Naive B cell (primary cell): ENCODE data around the gene ERC2. TPM values are rescaled to one million over a fixed set of nuclear protein-coding genes. Genes with fewer than 3 reads are reported as not detected.
"Not testable (repeated sequence)": the region's sequence is repeated elsewhere in the genome, so short reads cannot be mapped to it uniquely, and the experiment has no call there.

Source experiments
- ATAC-seq, 2 donors: fragments of 150-1000 bp; cut with Tn5 transposase; 2 replicates each; pipeline ENCODE4 v1.10.0; 2021; ENCODE audit warnings: low read depth in 2 of 2, mild to moderate bottlenecking in 2 of 2, moderate library complexity in 2 of 2
- DNase-seq: peaks from one replicate; pipeline ENCODE4 v3.0.0; 2022
- H3K27ac Mint-ChIP-seq, 6 donors: one replicate each; pipeline ENCODE4 v1.8.0; 2020 to 2022; ENCODE audit warnings: mild to moderate bottlenecking in 6 of 6, mixed read lengths in 6 of 6, moderate library complexity in 5 of 6, inconsistent platforms in 2 of 6
- H3K27me3 Mint-ChIP-seq, 3 donors: one replicate each; pipeline ENCODE4 v1.8.0; 2021 to 2022; ENCODE audit warnings: mixed read lengths in 3 of 3, mild to moderate bottlenecking in 1 of 3
- H3K36me3 Mint-ChIP-seq, 2 donors: one replicate each; pipeline ENCODE4 v1.8.0; 2020 to 2022; ENCODE audit warnings: mixed read lengths in 2 of 2, inconsistent platforms in 1 of 2, mild to moderate bottlenecking in 1 of 2
- H3K4me1 Mint-ChIP-seq, 3 donors: one replicate each; pipeline ENCODE4 v1.8.0; 2020 to 2022; ENCODE audit warnings: mixed read lengths in 3 of 3, inconsistent platforms in 1 of 3, mild to moderate bottlenecking in 1 of 3, moderate library complexity in 1 of 3
- H3K4me3 Mint-ChIP-seq, 8 donors: one replicate each; pipeline ENCODE4 v1.8.0; 2020 to 2022; ENCODE audit warnings: mild to moderate bottlenecking in 8 of 8, mixed read lengths in 8 of 8, moderate library complexity in 8 of 8, inconsistent platforms in 2 of 8
- H3K9me3 Mint-ChIP-seq, 7 donors: one replicate each; pipeline ENCODE4 v1.8.0; 2020 to 2022; ENCODE audit warnings: mixed read lengths in 7 of 7, mild to moderate bottlenecking in 5 of 7, inconsistent platforms in 2 of 7, moderate library complexity in 1 of 7
- polyA plus RNA-seq, 6 donors: library from polyadenylated mRNA; unstranded; fragments of 300-500 nt; fragmentation: Illumina TruSeq; gene quantifications; one replicate each; pipeline ENCODE4 v1.2.3, GENCODE V29; 2021; ENCODE audit warnings: low read depth in 6 of 6

The ERC2 gene
- polyA plus RNA-seq, 6 donors from 2014 or later: not detected

DNA sequence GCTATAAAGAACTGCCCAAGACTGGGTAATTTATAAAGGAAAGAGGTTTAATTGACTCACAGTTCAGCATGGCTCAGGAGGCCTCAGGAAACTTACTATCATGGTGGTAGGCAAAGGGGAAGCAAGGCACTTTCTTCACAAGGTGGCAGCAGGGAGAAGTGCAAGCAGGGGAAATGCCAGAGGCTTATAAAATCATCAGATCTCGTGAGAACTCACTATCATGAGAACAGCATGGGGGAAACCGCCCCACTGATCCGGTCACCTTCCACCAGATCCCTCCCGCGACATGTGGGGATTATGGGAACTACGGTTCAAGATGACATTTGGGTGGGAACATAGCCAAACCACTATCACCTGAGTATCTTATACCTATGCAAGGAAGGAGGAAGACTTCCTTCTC, 963.2 kb downstream of the ERC2 start:
- DNase-seq, H3K4me3 Mint-ChIP-seq, H3K36me3 Mint-ChIP-seq, H3K27me3 Mint-ChIP-seq, ATAC-seq, H3K4me1 Mint-ChIP-seq, H3K9me3 Mint-ChIP-seq: not testable (repeated sequence)
- H3K27ac Mint-ChIP-seq: peak overlapping the region in 2 of 6 donors; percentile 34 to 62

DNA sequence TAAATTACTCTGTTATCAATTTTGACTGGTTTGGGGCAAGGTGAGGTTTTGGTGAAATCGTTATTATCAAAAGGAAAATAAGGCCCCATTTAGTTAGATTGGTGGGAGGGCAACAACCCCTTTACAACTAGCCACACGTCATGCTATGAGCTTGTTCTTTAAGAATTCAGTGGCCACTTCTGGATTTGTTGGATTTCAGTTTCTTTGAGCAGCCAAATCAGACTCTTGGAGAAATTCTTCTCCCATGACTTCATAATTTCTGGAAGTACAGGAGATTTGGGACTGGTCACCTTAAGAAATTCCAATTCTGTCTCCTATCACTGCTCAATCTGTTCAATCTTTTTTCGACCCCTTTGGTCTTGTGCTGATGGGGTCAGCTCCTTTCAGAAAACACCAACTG, 966.4 kb downstream of the ERC2 start:
- DNase-seq: no peak
- Mint-ChIP-seq H3K27me3 (peaks cover 0 to 5% (median 4%) of the 10 kb centered on the region in 3 donors), H3K36me3 (no peaks in the 10 kb centered on the region), H3K4me3 (no peak overlapping the region), H3K9me3 (no peaks in the 10 kb centered on the region), H3K27ac (no peak overlapping the region), H3K4me1 (no peaks in the 10 kb centered on the region)
- ATAC-seq: no peak

DNA sequence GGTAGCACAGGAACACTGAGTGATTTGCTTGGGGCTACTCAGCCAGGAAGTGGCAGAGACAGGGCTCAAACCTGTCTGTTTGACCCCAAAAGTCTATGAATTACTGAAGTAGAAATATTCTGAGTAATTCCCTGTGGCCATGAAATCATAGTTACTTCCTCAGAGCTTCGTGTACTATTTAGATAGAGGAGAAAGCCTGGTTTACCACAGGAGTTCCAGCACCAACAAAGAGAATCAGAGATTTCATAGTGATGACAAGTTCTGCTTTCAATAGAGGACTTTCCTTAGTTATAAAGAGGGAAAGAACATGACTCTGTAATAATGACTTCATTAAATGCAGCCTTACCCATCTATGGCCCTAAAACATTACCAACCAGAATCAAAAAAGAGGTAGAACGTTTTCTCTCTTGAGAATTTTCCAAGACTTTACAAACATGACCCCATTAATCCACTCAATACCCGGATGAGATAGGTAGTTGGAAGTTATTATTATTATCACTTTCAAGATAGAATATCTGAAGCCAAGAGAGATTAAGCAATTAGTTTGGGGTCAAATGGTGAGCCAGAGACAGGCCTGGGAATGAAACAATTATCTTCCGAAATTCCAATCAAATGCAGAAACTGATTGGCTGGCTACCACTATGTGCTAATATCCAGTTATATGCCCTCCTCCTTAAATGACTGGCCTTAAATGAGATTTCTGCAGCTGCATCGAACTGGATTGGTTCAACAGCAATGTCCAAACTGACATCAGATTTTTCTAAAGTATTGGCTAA, 967.5 kb downstream of the ERC2 start:
- no peak for DNase-seq
- H3K36me3 Mint-ChIP-seq: no peaks in the 10 kb centered on the region
- peaks cover 0 to 5% (median 4%) of the 10 kb centered on the region in 3 donors for H3K27me3 Mint-ChIP-seq
- H3K4me1 Mint-ChIP-seq: no peaks in the 10 kb centered on the region
- no peak overlapping the region for H3K4me3 Mint-ChIP-seq
- ATAC-seq: no peak
- H3K9me3 Mint-ChIP-seq: no peaks in the 10 kb centered on the region
- no peak overlapping the region for H3K27ac Mint-ChIP-seq

DNA sequence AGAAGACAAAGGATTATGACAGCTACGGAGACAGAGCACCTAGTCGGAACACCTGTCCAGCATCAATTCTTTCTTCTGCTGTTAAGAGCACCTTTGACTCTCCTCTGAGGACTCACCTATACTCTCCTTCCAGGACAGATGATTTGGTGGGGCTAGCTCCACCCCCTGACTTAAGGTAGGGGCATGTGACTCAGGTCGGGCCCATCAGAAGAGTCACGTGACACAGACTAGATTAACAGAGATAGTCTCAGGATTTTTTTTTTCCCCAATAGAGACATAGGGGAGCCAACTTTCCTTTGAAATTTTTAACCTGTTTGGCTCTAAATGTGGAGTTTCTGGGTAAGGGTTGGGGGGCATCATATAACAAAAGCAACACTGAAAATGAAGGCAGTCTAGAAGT, 969.7 kb downstream of the ERC2 start:
- H3K36me3 Mint-ChIP-seq: no peaks in the 10 kb centered on the region
- H3K27ac Mint-ChIP-seq: no peak overlapping the region
- H3K4me3 Mint-ChIP-seq: no peak overlapping the region
- ATAC-seq (no peak), DNase-seq (no peak)
- H3K9me3 Mint-ChIP-seq: peaks cover 0 to 4% (median 0%) of the 10 kb centered on the region in 7 donors
- no peaks in the 10 kb centered on the region for H3K4me1 Mint-ChIP-seq
- H3K27me3 Mint-ChIP-seq: peaks cover under 1 to 8% (median 6%) of the 10 kb centered on the region in 3 donors

DNA sequence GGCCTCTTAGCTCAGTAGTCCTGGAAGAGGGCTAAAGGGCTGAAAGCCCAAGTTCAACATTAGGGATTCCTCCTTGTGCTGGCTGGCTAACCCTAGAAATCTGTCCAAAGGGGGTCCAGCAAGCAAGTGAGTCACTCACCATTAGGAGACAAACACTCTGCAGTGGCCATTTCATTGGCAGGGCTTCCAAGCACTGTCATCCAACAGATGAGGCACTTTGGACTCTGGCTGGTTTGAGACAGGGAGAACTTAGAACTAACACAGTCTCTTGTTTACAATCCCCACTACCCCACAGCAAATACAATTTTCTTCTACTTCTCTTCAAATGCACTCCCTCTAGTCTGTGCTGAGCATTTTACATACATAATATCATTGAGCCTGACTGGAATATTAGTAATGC, 971.0 kb downstream of the ERC2 start:
- H3K4me1 Mint-ChIP-seq: no peaks in the 10 kb centered on the region
- ATAC-seq (no peak), DNase-seq (no peak)
- peaks cover 0 to 4% (median 0%) of the 10 kb centered on the region in 7 donors for H3K9me3 Mint-ChIP-seq
- H3K27me3 Mint-ChIP-seq: peaks cover 13 to 18% (median 16%) of the 10 kb centered on the region in 3 donors
- H3K27ac Mint-ChIP-seq: no peak overlapping the region
- H3K4me3 Mint-ChIP-seq: no peak overlapping the region
- H3K36me3 Mint-ChIP-seq: no peaks in the 10 kb centered on the region

DNA sequence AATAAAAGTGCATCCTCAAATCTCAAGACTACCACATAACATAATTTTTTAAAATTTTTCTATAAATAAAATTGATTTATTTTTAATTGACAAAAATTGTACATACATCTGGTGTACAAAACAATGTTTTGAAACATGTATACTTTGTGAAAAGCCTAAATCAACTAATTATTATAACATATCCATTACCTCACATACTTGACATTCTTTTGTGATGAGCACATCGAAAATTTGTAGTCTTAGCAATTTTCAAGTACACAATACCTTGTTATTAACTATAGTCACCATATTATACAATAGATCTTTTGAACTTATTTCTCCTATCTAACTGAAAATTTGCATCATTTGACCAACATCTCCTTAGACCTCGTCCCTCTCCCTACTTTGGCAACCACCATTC, 973.3 kb downstream of the ERC2 start:
- H3K27ac Mint-ChIP-seq: no peak overlapping the region
- no peak for ATAC-seq
- peaks cover 0 to 4% (median 0%) of the 10 kb centered on the region in 7 donors for H3K9me3 Mint-ChIP-seq
- DNase-seq: no peak
- no peak overlapping the region for H3K4me3 Mint-ChIP-seq
- H3K4me1 Mint-ChIP-seq: no peaks in the 10 kb centered on the region
- H3K27me3 Mint-ChIP-seq: peaks cover 24 to 37% (median 24%) of the 10 kb centered on the region in 3 donors
- no peaks in the 10 kb centered on the region for H3K36me3 Mint-ChIP-seq

DNA sequence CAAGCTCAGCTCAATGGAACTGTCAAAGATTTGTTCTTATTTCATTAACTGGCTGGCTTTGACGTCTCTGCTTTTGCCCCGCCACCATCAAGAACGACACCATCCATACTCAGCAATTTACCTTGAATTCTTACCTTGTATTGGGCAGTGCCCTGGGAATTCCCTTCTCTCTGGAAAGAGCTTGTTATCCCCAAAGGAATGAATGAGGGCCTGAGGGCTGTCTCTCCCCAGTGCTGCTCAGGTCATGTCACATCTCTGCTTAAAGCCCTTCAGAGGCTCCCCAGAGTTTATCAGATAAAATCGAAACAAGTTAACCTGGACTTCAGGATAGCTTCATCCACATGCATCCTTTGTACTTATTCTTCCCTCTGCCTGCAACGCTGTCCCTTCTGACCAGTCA, 975.3 kb downstream of the ERC2 start:
- Mint-ChIP-seq H3K27me3 (peaks cover 24 to 54% (median 43%) of the 10 kb centered on the region in 3 donors), H3K27ac (no peak overlapping the region), H3K9me3 (peaks cover 0 to 7% (median 0%) of the 10 kb centered on the region in 7 donors), H3K4me1 (peaks cover 5 to 11% (median 8%) of the 10 kb centered on the region in 3 donors), H3K36me3 (no peaks in the 10 kb centered on the region), H3K4me3 (no peak overlapping the region)
- ATAC-seq (no peak), DNase-seq (no peak)

DNA sequence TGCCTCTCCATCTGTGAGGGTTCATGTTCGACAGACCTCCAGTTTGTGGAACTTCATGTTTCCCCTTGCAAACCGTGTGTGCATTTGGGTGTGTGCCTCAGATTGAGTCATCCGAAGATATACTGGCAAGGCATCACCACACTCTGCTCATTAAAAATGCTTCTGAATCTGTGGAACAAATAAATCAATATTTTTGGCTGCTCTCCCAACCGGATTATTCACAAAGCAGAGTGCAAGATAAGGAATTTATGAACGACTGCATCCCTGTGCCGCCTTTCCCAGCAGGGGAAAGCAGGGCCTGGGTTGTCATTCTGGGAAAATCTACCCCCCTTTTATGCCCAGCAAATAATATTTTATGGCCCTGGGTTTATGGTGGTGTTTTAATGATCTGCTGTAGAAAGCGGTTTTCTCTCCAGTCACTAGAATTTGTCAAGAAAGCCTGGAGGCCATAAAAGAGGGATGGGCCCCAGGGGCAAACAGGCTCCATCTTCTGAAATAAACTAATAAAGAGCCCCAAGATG, 976.9 kb downstream of the ERC2 start:
- peaks cover 28 to 69% (median 50%) of the 10 kb centered on the region in 3 donors for H3K27me3 Mint-ChIP-seq
- H3K4me3 Mint-ChIP-seq: no peak overlapping the region
- H3K4me1 Mint-ChIP-seq: peaks cover 8 to 17% (median 11%) of the 10 kb centered on the region in 3 donors
- H3K36me3 Mint-ChIP-seq: no peaks in the 10 kb centered on the region
- no peak for DNase-seq
- no peak for ATAC-seq
- H3K9me3 Mint-ChIP-seq: peaks cover 0 to 7% (median 0%) of the 10 kb centered on the region in 7 donors
- no peak overlapping the region for H3K27ac Mint-ChIP-seq

DNA sequence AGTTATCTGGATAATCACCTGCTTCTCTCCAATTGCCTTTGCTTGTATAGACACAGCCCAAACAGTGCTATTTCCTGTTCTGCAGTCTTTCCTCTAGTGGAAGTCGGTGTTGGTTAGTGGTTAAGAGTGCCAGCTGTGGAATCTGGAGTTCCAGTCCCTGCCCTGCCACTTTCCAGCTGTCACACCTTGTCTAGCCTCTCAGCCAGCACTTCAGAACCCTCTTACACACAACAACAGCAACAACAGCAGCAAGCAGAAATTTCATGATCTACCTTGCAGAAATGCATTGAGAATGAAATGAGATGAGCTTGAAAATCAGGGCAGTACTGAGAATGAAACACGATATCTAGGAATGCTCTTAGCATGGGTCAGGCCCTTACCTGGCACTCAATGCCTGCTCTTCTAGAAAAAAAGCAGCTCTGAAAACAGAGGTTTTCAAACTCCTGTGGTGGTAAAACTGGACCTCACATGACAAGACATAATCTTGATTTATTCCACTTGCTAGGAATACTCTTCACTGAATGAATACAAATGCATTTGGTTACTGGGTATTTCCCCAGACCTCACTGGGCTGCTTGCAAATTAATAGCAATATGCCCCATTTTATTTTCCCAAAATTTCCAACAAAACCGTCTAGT, 977.9 kb downstream of the ERC2 start:
- H3K9me3 Mint-ChIP-seq: peaks cover 0 to 6% (median 2%) of the 10 kb centered on the region in 7 donors
- H3K4me1 Mint-ChIP-seq: peaks cover 13 to 25% (median 16%) of the 10 kb centered on the region in 3 donors
- peaks cover 35 to 76% (median 57%) of the 10 kb centered on the region in 3 donors for H3K27me3 Mint-ChIP-seq
- H3K27ac Mint-ChIP-seq: no peak overlapping the region
- H3K4me3 Mint-ChIP-seq: peak overlapping the region in 1 of 8 donors; percentile 26
- ATAC-seq (no peak), DNase-seq (no peak)
- H3K36me3 Mint-ChIP-seq: peaks cover 0 to 4% of the 10 kb centered on the region in 2 donors

DNA sequence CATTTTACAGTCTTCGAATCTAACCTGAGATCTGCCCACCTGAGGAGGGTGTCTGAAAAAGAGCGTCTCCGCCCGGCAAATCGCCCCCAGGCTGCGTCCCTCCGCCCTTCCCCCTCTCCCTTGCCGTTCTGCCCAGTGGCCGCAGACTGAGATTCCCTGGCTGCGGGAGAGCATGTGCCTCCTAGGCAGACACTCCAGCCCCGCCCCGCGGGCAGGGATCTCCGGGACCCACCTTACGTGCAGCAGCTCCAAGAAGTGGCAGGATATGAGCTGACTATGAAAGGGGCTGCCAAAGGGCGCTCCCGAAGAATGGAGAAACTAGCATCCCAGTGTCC, 978.5 kb downstream of the ERC2 start:
- ATAC-seq (no peak), DNase-seq (no peak)
- Mint-ChIP-seq H3K27ac (peak overlapping the region in 2 of 6 donors; percentile 21 to 66), H3K27me3 (peaks cover 33 to 76% (median 64%) of the 10 kb centered on the region in 3 donors), H3K4me1 (peaks cover 16 to 27% (median 18%) of the 10 kb centered on the region in 3 donors), H3K36me3 (peaks cover 0 to 8% of the 10 kb centered on the region in 2 donors), H3K9me3 (peaks cover 0 to 5% (median 2%) of the 10 kb centered on the region in 7 donors), H3K4me3 (peak overlapping the region in 1 of 8 donors; percentile 47)

DNA sequence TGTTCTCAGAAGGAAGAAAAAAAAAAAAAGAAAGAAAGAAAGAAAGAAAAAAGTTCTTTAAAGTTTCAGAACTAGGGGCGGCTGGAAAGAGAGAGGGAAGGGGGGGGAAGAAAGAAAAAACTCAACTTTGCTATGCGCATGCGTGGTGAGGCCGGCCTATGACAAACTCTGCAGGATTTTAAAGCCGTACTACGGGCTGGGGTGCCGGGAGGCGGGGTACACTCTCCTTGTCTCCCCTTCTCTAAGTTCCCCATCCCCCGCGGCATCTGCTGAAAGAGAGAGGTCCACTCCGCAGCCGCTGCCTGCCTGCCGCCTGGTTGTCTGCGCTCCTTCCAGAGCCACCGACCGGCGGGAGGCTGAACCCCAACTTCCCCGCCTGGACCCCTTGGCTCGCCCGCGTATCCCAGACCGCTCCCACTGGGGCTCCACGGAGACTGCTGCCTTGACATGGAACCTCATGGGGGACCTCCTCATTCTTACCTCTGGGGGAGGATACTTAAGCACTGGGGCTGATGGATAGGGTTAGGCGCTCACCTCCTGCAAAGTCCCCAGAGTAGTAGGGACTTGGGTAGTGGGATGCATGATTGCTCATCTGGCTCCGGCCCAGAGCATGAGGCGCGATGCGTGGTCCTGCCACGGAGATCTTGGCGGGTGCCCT, 979.7 kb downstream of the ERC2 start:
- Mint-ChIP-seq H3K4me3 (peak overlapping the region in 6 of 8 donors; percentile 18 to 81 (median 42)), H3K27ac (no peak overlapping the region), H3K27me3 (peaks cover 37 to 89% (median 75%) of the 10 kb centered on the region in 3 donors), H3K36me3 (peaks cover 0 to 8% of the 10 kb centered on the region in 2 donors), H3K9me3 (peaks cover 0 to 8% (median 2%) of the 10 kb centered on the region in 7 donors), H3K4me1 (peaks cover 19 to 36% (median 21%) of the 10 kb centered on the region in 3 donors)
- no peak for ATAC-seq
- no peak for DNase-seq

DNA sequence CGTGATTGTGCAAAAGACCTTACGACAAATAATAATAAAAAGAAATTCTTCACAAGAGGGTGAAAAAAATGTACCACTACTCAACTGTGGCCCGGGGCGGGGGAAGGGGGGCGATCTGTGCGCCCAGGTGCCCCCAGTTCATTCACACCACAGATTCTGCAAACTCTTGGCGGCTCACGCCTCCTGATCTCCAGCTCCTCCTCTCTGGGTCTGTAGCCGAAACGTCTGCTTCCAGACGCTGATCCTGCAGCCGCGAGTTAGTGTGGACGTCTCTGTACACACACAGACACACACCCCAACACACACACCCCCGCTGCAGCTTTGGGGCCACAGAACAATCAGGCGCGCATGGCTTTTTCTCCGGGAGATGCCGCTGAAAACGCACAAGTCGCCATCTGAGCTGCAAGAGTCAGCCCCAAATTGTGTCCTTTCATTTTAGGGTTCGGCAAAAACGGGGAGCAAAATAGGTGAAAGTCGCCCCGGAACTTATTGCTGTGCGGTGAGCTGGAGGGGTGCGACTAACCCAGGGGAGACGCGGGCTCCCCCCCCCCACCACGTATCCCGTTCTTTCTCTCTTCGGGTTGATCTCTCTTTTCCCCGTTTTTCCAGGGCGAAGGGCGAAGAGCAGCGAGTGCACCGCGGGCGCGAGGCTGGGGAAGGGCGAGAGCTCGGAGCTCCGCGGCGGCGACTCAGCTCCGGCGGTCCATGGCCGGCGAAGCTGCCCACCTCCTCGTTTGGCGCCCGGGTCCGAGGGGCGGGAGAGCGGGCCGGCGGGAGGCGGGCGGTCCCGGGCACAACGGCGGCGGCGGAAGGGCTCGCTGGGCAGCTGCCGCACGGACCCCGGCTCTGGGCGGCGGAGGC, 980.7 kb downstream of the ERC2 start:
- peaks cover 0 to 14% of the 10 kb centered on the region in 2 donors for H3K36me3 Mint-ChIP-seq
- H3K27me3 Mint-ChIP-seq: peaks cover 37 to 89% (median 75%) of the 10 kb centered on the region in 3 donors
- H3K9me3 Mint-ChIP-seq: peaks cover 0 to 8% (median 2%) of the 10 kb centered on the region in 7 donors
- peaks cover 19 to 38% (median 21%) of the 10 kb centered on the region in 3 donors for H3K4me1 Mint-ChIP-seq
- H3K4me3 Mint-ChIP-seq: peak overlapping the region in 7 of 8 donors; percentile 53 to 80 (median 64)
- peak overlapping the region in 1 of 6 donors; percentile 49 for H3K27ac Mint-ChIP-seq
- ATAC-seq (no peak), DNase-seq (no peak)
